Small intestine (tissue), 7 donors: ENCODE results near the gene RSPH1. TPM values are rescaled to one million over a fixed set of nuclear protein-coding genes. Genes with fewer than 3 reads are reported as not detected.
"Not testable (repeated sequence)": the region's sequence is repeated elsewhere in the genome, so short reads cannot be mapped to it uniquely, and the experiment has no call there.

Experiments used
- DNase-seq, 2 donors: peaks; one replicate each; pipeline versions ENCODE4 v3.0.0 to v3.0.0-alpha.2; 2013
- FAIRE-seq: peaks from 2 replicates; lab custom pipeline; 2012; peaks lifted over from hg19 to GRCh38; lab: Jason Lieb, UNC
- H3K27ac ChIP-seq, 3 donors: one replicate each; pipeline ENCODE4 v1.5.1; 2013; ENCODE audit warnings: low read length in 2 of 3, mild to moderate bottlenecking in 2 of 3, control low read depth in 1 of 3, inconsistent platforms in 1 of 3, low read depth in 1 of 3, moderate library complexity in 1 of 3
- H3K27me3 ChIP-seq, 3 donors: one replicate each; pipeline ENCODE4 v1.6.1; 2013; ENCODE audit warnings: low read length in 3 of 3, inconsistent platforms in 1 of 3; ENCODE audit not compliant: control insufficient read depth in 3 of 3, insufficient read depth in 3 of 3
- H3K36me3 ChIP-seq, 3 donors: one replicate each; pipeline ENCODE4 v1.6.1; 2013; ENCODE audit warnings: low read length in 3 of 3, inconsistent platforms in 1 of 3, low read depth in 1 of 3, mild to moderate bottlenecking in 1 of 3, moderate library complexity in 1 of 3; ENCODE audit not compliant: control insufficient read depth in 3 of 3, insufficient read depth in 2 of 3
- H3K4me1 ChIP-seq, 3 donors: one replicate each; pipeline ENCODE4 v1.6.1; 2013; ENCODE audit warnings: low read length in 2 of 3, inconsistent platforms in 1 of 3, low read depth in 1 of 3, mild to moderate bottlenecking in 1 of 3, moderate library complexity in 1 of 3; ENCODE audit not compliant: control insufficient read depth in 3 of 3, insufficient read depth in 2 of 3
- H3K4me3 ChIP-seq, 3 donors: one replicate each; pipeline ENCODE4 v1.5.1; 2013; ENCODE audit warnings: low read length in 3 of 3, control low read depth in 1 of 3, inconsistent platforms in 1 of 3, low read depth in 1 of 3, mild to moderate bottlenecking in 1 of 3, moderate library complexity in 1 of 3
- H3K9me3 ChIP-seq, 2 donors: one replicate each; pipeline ENCODE4 v1.6.1; 2013; ENCODE audit warnings: low read depth in 1 of 2, low read length in 1 of 2; ENCODE audit not compliant: control insufficient read depth in 2 of 2, insufficient read depth in 1 of 2
- WGBS, 3 donors: extraction: QIAGEN DNeasy Blood & Tissue Kit; methylation state at CpG; one replicate each; pipeline ENCODE4 v1.1.7; 2013; 5-methylcytosine and 5-hydroxymethylcytosine counted together
- polyA plus RNA-seq, 4 donors: library from polyadenylated mRNA; stranded (reverse) in 3 of 4; unstranded in 1 of 4; fragments of 200-250 nt in 3 of 4; fragments of 120-200 nt in 1 of 4; gene quantifications; one replicate each; pipeline versions ENCODE4 v1.2.1 to v1.2.3, GENCODE V29; 2013
- donor health status: healthy with polysubstance abuse.
- donor health status: control.
- donor health status: control.
- donor health status: Bipolar disorder and iron deficiency.
- donor health status: healthy.

The RSPH1 gene
- polyA plus RNA-seq, 4 donors: 3.8 to 14.1 (median 7.8) TPM

DNA sequence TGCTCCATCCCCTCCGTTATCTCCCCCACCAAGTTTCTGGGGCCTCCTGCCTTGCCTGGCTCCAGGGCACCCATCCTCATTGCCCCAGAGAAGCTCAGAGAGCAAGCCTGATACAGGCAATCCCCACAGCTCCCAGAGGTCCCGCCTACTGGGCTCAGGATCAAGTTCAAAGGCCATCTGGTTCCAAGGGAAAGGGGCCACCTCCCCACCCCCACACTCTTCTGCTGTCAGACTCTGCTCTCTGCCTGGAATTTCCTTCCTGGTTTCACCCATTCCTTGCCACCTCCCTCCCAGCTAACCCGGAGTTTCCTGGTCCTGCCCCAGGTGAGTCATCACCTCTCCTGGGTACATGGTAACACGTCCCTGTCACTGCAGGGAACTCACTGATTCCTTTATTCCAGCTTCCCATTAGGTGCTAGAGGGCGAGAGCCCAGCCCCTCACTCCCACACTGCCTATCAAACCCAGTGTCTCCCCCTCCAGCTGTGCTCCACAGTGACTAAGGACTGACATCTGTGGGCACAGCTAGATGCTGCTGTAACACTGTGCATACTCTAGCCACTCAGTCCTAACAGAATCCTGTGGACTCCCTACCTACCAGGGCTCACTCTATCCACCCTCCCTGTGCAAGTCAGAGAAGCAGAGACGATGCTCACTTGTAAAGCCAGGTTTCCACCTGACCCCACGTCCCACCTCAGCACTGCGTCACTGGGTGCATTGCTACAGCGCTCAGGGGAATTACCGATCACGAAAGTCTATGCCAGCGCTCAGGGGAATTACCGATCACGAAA, 21.8 kb downstream of the RSPH1 start:
- H3K27me3 ChIP-seq: no peaks in the 10 kb centered on the region
- peak overlapping the region; percentile 86 to 95 (median 92) for H3K27ac ChIP-seq
- no peak overlapping the region for H3K4me3 ChIP-seq
- DNase-seq (peak; percentile 97 to 99), FAIRE-seq (no peak)
- peaks cover 0 to 47% (median 5%) of the 10 kb centered on the region in 3 donors for H3K4me1 ChIP-seq
- H3K36me3 ChIP-seq: peaks cover 0 to 4% (median 0%) of the 10 kb centered on the region in 3 donors
- WGBS, 3 donors: 51 to 66% (median 54%) methylated on average over 14 of the region's 14 CpGs
- H3K9me3 ChIP-seq: no peaks in the 10 kb centered on the region

DNA sequence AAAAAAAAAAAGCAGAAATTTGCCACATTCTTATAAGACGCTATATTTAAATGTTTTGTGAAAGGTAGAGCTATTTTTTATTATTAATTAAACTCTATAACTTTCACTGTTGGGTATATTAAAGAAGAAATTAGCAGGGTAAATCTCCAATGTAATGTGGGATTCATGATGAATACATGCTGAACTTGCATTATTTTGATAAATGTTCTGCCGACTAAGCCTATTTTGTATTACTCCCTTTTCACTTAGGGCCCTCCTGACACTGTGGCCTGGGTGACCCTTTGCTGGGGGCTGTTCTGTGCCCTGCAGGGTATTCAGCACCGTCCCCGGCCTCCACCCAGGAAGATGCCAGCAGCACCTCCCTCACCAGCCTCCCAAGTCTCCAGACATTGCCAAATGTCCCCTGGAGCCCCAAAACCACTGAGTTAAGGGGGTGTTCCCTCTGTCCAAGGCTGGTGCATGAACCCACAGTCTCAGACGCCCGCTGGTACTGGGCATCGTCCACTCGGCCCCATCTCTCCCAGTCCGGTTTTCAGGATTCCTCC, 22.5 kb downstream of the RSPH1 start:
- 22 to 77% (median 51%) methylated on average over 9 of the region's 9 CpGs for WGBS, 3 donors
- FAIRE-seq: no peak
- Histone ChIP-seq H3K27me3 (no peaks in the 10 kb centered on the region), H3K27ac (peak overlapping the region; percentile 74 to 95 (median 86)), H3K4me3 (no peak overlapping the region), H3K4me1 (peaks cover 0 to 53% (median 8%) of the 10 kb centered on the region in 3 donors), H3K9me3 (no peaks in the 10 kb centered on the region), H3K36me3 (peaks cover 0 to 4% (median 0%) of the 10 kb centered on the region in 3 donors)
- DNase-seq: no peak

DNA sequence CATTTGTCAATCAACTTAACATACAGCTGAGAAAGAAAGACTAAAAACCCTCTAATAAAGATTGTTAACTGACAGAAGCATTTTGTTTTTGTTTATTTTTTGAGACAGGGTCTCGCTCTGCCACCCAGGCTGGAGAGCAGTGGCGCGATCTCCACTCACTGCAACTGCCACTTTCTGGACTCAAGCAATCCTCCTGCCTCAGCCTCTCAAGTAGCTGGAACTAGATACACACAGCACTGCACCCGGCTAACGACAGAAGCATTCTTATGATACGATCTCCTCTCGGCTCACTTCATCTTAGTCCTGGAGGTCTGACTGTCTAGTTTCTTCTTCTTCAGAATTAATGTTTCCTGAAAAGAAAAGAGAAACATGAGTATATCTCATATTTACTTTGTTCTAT, 23.5 kb downstream of the RSPH1 start:
- Histone ChIP-seq H3K27me3 (no peaks in the 10 kb centered on the region), H3K9me3 (no peaks in the 10 kb centered on the region), H3K4me1 (peaks cover 2 to 64% (median 10%) of the 10 kb centered on the region in 3 donors), H3K4me3 (no peak overlapping the region), H3K27ac (no peak overlapping the region), H3K36me3 (peaks cover 0 to 4% (median 0%) of the 10 kb centered on the region in 3 donors)
- WGBS, 3 donors: 71 to 82% (median 79%) methylated on average over 7 of the region's 7 CpGs
- DNase-seq (no peak), FAIRE-seq (no peak)

DNA sequence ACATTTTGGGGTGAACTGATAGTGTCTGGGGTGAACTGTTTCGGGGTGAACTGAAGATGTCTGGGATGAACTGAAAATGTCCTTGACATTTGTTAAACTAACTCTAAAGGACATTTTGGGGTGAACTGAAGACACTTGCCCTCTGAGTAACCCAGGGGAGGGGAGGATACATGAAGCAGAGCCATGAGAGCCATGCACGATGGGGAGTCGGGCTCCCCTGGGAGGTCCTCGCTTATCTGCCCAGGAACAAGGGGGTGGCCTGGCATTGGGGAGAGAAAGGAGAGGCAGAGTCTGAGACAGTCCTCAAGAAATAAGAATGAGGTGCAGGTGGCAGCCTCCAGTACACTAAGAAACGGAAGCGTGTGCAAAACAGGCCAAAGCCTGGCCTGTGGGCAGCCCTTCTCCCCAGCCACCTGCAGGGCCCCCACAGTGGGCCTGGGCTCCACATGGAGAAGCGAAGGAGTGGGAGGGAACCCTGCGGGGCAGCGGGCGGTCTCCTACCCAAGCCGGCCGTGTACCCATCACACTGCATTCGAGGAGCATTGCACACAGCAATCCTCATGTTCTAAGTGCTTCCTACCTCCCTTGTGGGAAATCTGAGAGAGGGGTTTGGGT, 24.2 kb downstream of the RSPH1 start:
- H3K9me3 ChIP-seq: no peaks in the 10 kb centered on the region
- no peak for DNase-seq
- no peak overlapping the region for H3K27ac ChIP-seq
- peaks cover 9 to 71% (median 12%) of the 10 kb centered on the region in 3 donors for H3K4me1 ChIP-seq
- H3K4me3 ChIP-seq: no peak overlapping the region
- peaks cover 0 to 4% (median 0%) of the 10 kb centered on the region in 3 donors for H3K36me3 ChIP-seq
- 90 to 95% (median 95%) methylated on average over 10 to 13 of the region's 13 CpGs for WGBS, 3 donors
- no peak for FAIRE-seq
- no peaks in the 10 kb centered on the region for H3K27me3 ChIP-seq

DNA sequence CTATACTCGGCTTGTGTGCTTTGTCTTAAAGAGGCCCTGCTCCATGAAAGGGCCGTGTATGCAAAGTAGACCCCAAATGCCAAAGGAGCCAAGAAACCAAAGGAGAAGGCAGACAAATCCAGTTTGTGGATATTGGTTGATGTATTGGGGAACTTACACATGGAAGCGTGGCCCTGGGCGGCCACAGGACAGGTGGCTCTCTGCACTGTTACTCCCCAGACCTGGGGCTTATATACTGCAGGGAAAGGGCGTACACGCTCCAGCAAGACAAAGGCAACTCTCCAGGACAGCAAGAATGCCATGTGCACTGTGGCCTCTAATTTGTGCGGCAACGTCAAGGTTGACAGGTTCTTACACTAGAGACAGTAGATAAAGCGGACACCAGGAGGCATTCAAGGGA, 24.8 kb downstream of the RSPH1 start:
- no peaks in the 10 kb centered on the region for H3K9me3 ChIP-seq
- 94 to 95% (median 94%) methylated on average over 9 of the region's 9 CpGs for WGBS, 3 donors
- no peak for DNase-seq
- FAIRE-seq: no peak
- H3K4me3 ChIP-seq: no peak overlapping the region
- H3K27ac ChIP-seq: no peak overlapping the region
- H3K4me1 ChIP-seq: peaks cover 12 to 73% (median 13%) of the 10 kb centered on the region in 3 donors
- H3K27me3 ChIP-seq: no peaks in the 10 kb centered on the region
- H3K36me3 ChIP-seq: peaks cover 0 to 4% (median 0%) of the 10 kb centered on the region in 3 donors

DNA sequence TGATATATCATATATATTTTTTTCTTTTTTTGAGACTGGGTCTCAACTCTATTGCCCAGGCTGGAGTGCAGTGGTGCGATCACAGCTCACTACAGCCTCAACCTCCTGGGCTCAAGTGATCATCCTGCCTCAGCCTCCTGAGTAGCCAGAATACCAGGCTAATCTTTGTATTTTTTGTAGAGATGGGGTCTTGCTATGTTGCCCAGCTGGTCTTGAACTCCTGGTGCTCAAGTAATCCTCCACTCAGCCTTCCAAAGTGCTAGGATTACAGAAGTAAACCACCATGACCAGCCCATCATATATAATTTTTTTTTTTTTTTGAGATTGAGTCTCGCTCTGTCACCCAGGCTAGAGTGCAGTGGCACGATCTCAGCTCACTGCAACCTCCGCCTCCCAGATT, 26.3 kb downstream of the RSPH1 start:
- H3K27me3 ChIP-seq, H3K4me3 ChIP-seq, H3K9me3 ChIP-seq, FAIRE-seq, H3K36me3 ChIP-seq, DNase-seq: not testable (repeated sequence)
- H3K4me1 ChIP-seq: peaks cover 20 to 72% (median 24%) of the 10 kb centered on the region in 3 donors
- H3K27ac ChIP-seq: peak overlapping the region; percentile 83 to 94 (median 93)
- 54 to 88% (median 59%) methylated on average over 4 of the region's 4 CpGs for WGBS, 3 donors

DNA sequence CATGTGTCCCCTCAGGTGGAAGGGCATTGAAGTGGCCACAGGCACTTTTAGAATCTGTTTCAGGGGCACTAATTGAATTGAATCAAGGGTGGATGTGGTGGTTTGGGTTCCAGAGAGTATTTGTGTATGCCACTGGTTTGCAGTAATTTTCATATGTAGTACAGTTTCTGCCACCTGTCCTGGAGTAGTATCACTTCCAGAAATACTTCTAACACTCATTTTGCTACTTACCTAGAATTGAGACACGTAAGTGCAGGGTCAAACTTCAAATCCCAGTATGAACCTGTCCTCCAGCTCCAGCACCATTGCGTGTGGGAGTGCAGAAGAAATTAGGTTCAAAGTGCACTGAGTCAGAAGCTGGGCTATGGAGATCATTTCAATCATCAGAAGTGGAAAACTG, 26.8 kb downstream of the RSPH1 start:
- H3K27me3 ChIP-seq: no peaks in the 10 kb centered on the region
- no peaks in the 10 kb centered on the region for H3K9me3 ChIP-seq
- H3K36me3 ChIP-seq: peaks cover 0 to 4% (median 0%) of the 10 kb centered on the region in 3 donors
- H3K4me3 ChIP-seq: no peak overlapping the region
- WGBS, 3 donors: 14 to 57% (median 51%) methylated on average over 2 of the region's 2 CpGs
- peak; percentile 91 to 98 for DNase-seq
- FAIRE-seq: no peak
- H3K27ac ChIP-seq: peak overlapping the region; percentile 88 to 94 (median 93)
- H3K4me1 ChIP-seq: peaks cover 20 to 72% (median 24%) of the 10 kb centered on the region in 3 donors

DNA sequence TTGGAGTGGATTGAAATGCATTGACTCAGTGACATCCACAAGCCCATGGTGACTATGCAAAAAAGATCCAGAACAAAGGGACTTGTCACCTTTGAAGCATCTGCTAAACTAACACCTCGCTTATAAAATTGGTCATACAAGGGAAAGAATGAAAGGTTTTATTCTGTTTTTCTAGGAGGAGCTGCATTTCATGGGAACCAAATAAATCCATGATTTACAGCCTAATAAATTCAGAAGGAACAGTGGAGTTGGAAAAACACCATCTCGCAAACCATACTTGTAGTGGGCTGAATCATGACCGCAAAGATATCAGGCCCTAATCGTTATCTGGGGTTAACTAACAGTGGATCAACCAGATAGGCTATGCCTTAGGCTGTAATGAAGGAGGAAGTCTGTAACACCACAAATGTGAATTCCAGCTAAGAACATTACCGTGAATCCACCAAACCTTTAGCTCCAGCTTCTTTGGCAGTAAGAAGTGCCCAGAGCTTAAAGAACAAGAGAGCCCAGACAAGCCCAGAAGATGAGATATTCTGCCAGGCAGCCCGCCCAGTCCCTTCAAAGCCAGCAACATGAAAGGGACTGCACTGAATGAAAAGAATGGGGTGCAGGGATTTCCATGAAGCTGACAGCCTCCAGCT, 27.4 kb downstream of the RSPH1 start:
- Histone ChIP-seq H3K27me3 (no peaks in the 10 kb centered on the region), H3K4me3 (no peak overlapping the region), H3K36me3 (peaks cover 0 to 4% (median 0%) of the 10 kb centered on the region in 3 donors), H3K4me1 (peaks cover 20 to 75% (median 24%) of the 10 kb centered on the region in 3 donors), H3K27ac (peak overlapping the region; percentile 88 to 94 (median 93)), H3K9me3 (no peaks in the 10 kb centered on the region)
- 16 to 60% (median 45%) methylated on average over 6 of the region's 6 CpGs for WGBS, 3 donors
- DNase-seq: peak; percentile 49 to 64
- no peak for FAIRE-seq
